ENCODE data around the gene MBD1. TPM values are rescaled to one million over a fixed set of nuclear protein-coding genes. Genes with fewer than 3 reads are reported as not detected.

Gene MBD1
- total RNA-seq, 1 experiment from 2014 or later: 58.1 TPM

DNA sequence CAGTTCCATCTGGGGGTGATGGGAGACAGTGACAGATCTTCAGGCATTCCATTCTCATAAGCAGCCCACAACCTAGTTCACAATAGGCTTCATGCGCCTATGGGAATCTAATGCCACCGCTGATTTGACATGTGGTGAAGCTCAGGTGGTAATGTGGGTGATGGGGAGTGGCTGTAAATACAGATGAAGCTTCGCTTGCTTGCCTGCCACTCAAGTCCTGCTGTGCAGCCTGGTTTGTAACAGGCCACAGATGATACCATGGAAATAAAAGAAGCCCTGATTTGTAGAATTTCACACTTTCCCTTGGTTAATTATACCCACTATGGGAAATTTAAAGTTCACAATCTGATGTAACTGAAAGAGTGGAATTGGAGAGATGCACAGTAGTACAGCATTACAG, 46.7 kb upstream of the MBD1 start:
- peaks cover 0 to 8% (median 1%) of the 10 kb centered on the region in 3 experiments; a peak in 4 of 7 replicates for H3K36me3 Mint-ChIP-seq (ENCODE audit: insufficient read depth in 1 of 3, low read depth in 3 of 3)
- no peak overlapping the region for H3K4me3 Mint-ChIP-seq
- no peak overlapping the region for H3K9ac ChIP-seq (ENCODE audit: extremely low read depth, insufficient read length, low read length)
- no peak overlapping the region for H4K8ac ChIP-seq (replicated peaks; ENCODE audit: insufficient read length, low read depth, low read length)
- peaks cover 3 to 11% of the 10 kb centered on the region in 2 experiments; a peak in 4 of 5 replicates for H3K9me3 Mint-ChIP-seq
- no peak for DNase-seq
- no peak overlapping the region for H4K5ac ChIP-seq (ENCODE audit: insufficient read length, low read depth, low read length)
- no peak overlapping the region for H4K91ac ChIP-seq (ENCODE audit: insufficient read length, low read depth, low read length)
- H2BK20ac ChIP-seq (ENCODE audit: low read depth, low read length, poor library complexity, severe bottlenecking): no peak overlapping the region
- H3K18ac ChIP-seq (ENCODE audit: insufficient read length, low read depth, low read length): no peak overlapping the region
- no peak overlapping the region for H3K4me2 ChIP-seq (ENCODE audit: insufficient read depth, insufficient read length, low read length)
- peaks cover 15% of the 10 kb centered on the region for H3K27me3 Mint-ChIP-seq (ENCODE audit: low read depth)
- H4K20me1 ChIP-seq (ENCODE audit: control insufficient read depth, insufficient read depth, insufficient read length): no peaks in the 10 kb centered on the region
- H3K23ac ChIP-seq (ENCODE audit: insufficient read length, low read depth, low read length): no peak overlapping the region
- H2AK5ac ChIP-seq (ENCODE audit: insufficient read length, low read length): no peak overlapping the region
- H3K79me1 ChIP-seq (ENCODE audit: insufficient read depth, low read depth, low read length, poor library complexity, severe bottlenecking): no peaks in the 10 kb centered on the region
- no peaks in the 10 kb centered on the region for H3K23me2 ChIP-seq (ENCODE audit: insufficient read length, low read depth, low read length, poor library complexity, severe bottlenecking)
- H2BK15ac ChIP-seq (ENCODE audit: low read depth, low read length): no peak overlapping the region
- H3K27me3 ChIP-seq (ENCODE audit: insufficient read depth, low read length): no peaks in the 10 kb centered on the region
- WGBS (ENCODE audit: extremely low coverage, insufficient read length, low lambda C conversion rate): no CpG with 5 or more reads among the region's 3 CpGs
- H3K4me1 ChIP-seq (ENCODE audit: insufficient read depth, low read length): no peaks in the 10 kb centered on the region
- no peak overlapping the region for H3K27ac ChIP-seq (ENCODE audit: insufficient read length, low read depth, low read length)
- H3K4me1 Mint-ChIP-seq: no peaks in the 10 kb centered on the region; a peak in 1 of 4 replicates
- H2BK12ac ChIP-seq (ENCODE audit: insufficient read length, low read depth, low read length): no peak overlapping the region
- no peak overlapping the region for H3T11ph ChIP-seq (ENCODE audit: low read length)
- no peak overlapping the region for H2BK5ac ChIP-seq (ENCODE audit: insufficient read length, low read length)
- no peaks in the 10 kb centered on the region for H3K79me2 ChIP-seq (ENCODE audit: insufficient read depth, low read length)
- TF ChIP-seq, protein P1, sequence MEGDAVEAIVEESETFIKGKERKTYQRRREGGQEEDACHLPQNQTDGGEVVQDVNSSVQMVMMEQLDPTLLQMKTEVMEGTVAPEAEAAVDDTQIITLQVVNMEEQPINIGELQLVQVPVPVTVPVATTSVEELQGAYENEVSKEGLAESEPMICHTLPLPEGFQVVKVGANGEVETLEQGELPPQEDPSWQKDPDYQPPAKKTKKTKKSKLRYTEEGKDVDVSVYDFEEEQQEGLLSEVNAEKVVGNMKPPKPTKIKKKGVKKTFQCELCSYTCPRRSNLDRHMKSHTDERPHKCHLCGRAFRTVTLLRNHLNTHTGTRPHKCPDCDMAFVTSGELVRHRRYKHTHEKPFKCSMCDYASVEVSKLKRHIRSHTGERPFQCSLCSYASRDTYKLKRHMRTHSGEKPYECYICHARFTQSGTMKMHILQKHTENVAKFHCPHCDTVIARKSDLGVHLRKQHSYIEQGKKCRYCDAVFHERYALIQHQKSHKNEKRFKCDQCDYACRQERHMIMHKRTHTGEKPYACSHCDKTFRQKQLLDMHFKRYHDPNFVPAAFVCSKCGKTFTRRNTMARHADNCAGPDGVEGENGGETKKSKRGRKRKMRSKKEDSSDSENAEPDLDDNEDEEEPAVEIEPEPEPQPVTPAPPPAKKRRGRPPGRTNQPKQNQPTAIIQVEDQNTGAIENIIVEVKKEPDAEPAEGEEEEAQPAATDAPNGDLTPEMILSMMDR (conservative IDR thresholded peaks at IDR 0.05): no peak
- H3K9me3 ChIP-seq (ENCODE audit: control insufficient read depth, low read depth, low read length): no peaks in the 10 kb centered on the region
- H3K56ac ChIP-seq (ENCODE audit: insufficient read length, low read depth, low read length): no peak overlapping the region
- no peak overlapping the region for H2AFZ ChIP-seq (ENCODE audit: low read length)
- no peak overlapping the region for H3K27ac Mint-ChIP-seq
- no peak overlapping the region for H2BK120ac ChIP-seq (ENCODE audit: low read depth, low read length, poor library complexity, severe bottlenecking)
- H3K4ac ChIP-seq (ENCODE audit: low read depth, low read length): no peak overlapping the region
- H3K14ac ChIP-seq (ENCODE audit: insufficient read depth, low read length): no peak overlapping the region
